ENCODE data around the gene SOHLH1.
"Not testable (repeated sequence)": the region's sequence is repeated elsewhere in the genome, so short reads cannot be mapped to it uniquely, and the experiment has no call there.

Gene SOHLH1

GRCh38 chr9:135676891-135677290 is 22.4 kb downstream of the SOHLH1 start:
- DNase-seq: no peak

- DNase-seq: no peak
These were observed 24.3 kb downstream of the SOHLH1 start for GRCh38 chr9:135674977-135675376.

GRCh38 chr9:135673941-135674340 is 25.3 kb downstream of the SOHLH1 start:
- no peak for DNase-seq

DNA sequence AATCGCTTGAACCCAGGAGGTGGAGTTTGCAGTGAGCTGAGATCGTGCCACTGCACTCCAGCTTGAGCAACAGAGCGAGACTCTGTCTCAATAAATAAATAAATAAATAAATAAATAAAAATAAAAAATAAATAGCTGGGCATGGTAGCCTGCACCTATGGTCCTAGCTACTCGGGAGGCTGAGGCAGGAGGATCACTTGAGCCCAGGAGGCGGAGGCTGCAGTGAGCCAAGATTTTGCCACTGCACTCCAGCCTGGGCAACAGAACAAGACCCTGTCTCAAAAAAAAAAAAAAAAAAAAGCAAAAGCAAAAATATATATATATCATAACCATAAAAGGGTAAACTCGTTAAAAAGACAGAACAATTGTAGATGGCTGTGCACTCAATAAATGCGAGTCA is 26.5 kb downstream of the SOHLH1 start:
- DNase-seq: not testable (repeated sequence)

DNA sequence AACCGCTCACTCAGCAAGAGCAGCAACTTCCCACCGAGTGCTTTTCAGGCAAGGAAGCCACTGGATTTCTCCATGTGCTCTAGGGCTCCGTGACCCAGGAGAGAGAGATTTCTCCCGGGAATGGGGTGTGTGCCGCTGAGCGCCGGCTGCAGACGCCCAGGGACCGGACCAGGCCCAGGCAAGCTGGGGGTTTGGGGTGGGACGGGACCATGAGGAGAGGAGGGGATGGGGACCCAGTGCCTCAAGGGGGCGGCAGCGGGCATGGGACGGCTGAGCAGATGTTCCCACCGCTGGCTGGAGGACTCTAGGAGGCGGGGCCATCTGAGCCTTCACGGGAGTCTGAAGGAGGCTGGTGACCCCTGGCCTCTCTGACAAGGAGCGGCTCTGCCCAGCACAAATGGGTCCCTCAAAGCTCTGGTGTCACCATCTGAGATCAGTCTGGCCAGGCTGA is 27.7 kb downstream of the SOHLH1 start:
- DNase-seq: no peak

GRCh38 chr9:135670721-135671590 is 28.3 kb downstream of the SOHLH1 start:
- no peak for DNase-seq

DNA sequence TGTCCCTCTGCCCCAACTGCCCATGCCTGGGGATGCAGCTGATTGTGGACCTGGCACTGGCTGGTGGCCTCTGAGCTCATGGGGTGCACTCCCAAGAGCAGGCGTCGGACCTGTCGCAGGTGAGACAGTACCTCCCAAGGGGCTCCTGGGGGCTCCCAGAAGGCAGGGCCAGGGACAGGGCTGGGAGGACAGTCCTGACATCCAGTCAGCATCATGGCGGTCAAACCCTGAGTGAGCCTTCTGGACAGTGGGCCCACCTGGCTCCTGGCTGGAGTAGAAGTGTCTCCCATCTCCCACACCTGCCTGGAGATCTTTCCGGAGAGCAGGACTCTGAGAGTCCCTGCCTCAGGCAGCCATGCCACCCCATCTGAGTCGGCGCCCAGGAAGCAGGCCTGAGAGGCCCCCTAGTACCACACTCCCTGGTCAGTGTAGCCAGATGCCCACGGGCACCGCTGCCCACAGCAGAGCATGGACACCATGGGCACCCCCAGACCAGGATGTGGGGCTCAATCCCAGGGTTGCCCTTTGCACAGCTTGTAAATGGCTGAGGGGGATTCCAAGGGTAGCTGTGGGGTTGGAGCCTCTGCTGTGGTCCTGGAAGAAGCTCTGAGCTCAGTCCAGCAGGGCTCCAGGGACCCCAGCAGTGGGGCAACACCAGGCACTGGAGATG is 29.5 kb downstream of the SOHLH1 start:
- no peak for DNase-seq

GRCh38 chr9:135669018-135669417 is 30.3 kb downstream of the SOHLH1 start:
- not testable (repeated sequence) for DNase-seq

DNA sequence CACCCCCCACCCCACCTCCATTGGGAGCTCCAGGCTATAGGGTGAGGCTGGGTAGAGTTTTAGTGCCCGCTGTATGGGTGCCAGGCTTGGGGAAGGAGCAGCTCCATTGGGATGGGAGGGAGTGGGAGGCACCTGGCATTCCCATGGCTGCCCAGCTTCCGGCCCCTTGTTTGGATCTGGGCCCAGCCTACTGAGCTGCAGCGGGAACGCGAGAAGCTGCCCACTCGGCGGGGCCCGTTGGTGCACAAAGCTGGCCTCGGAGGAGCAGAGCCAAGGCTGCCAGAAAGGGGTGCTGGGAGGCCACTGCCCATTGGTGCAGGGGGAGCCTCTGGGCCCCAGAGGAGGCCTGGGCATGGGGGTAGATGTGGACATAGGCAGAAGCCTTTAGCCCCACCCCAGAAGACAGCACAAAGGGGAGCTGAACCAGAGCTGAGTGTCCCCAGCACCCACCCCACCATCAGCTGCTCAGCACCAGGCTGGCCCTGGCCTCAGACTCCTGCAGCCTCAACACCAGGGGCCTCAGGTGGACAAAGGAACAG is 31.7 kb downstream of the SOHLH1 start:
- no peak for DNase-seq

- DNase-seq: no peak
These were observed 32.5 kb downstream of the SOHLH1 start for GRCh38 chr9:135666534-135667462.

DNA sequence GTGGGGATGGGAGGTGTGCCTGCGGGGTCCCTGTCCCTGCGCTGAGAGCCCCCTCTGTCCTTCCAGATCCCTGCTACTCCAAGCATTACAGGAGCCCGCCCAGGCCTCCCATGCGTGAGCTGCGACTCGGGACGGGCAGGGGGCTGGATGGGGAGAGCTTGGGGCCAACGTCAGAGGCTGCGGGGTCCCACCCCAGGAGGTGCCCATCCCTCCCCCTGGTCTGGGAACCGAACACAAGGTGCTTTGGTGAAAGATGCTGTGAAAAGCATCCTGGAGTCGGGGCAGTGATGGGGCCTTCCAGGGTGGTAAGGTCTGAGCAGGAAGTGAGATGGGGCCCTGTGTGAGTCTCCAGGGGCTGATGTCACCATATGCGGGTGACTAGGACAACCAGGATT is 33.5 kb downstream of the SOHLH1 start:
- no peak for DNase-seq

- no peak for DNase-seq
These were observed 34.2 kb downstream of the SOHLH1 start for GRCh38 chr9:135664801-135665794.

DNA sequence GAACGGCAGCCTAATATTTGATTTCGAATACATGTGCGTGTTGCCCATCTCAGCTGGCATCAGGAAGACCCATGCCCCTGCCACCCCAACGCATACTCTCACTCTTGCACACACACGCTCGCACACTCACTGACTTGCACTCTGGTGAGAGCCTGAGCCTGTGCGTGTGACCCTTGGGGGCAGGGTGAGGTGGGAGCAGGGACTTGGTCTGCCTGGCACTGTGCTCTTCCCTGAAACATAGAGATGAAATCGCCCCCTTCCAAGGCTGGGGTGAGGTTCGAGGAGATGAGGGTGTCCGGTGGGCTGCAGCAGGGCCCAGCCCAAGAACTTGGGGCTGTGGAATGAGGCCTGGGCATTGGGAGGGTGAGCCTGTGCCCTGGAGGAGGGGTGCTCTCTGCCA is 35.0 kb downstream of the SOHLH1 start:
- no peak for DNase-seq

DNA sequence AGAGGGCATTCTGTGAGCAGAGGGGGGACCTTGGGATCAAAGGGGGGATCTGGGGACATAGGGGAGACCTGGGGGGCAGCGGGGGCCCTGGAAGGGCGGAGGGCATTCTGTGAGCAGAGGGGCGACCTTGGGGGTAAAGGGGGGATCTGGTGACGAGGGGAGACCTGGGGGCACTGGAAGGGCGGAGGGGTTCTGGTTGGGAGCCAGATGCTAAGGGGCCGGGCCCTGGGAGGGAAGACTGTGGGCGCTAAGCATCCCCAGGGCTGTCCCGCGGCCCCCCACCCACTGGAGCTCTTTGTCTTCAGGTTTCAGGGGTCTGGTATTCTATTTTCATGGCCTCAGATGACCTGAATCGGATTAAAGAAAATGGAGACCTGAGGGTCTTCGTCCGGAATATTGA is 35.4 kb downstream of the SOHLH1 start:
- DNase-seq: no peak

- DNase-seq: no peak
These were observed 35.9 kb downstream of the SOHLH1 start for GRCh38 chr9:135663451-135663770.

- DNase-seq: no peak
These were observed 36.4 kb downstream of the SOHLH1 start, which contains the start of gene LCN9 for GRCh38 chr9:135662758-135663450. Gene LCN9 (plus strand): TSS chr9:135663309. CDS start chr9:135663322, 13 bp downstream.

DNA sequence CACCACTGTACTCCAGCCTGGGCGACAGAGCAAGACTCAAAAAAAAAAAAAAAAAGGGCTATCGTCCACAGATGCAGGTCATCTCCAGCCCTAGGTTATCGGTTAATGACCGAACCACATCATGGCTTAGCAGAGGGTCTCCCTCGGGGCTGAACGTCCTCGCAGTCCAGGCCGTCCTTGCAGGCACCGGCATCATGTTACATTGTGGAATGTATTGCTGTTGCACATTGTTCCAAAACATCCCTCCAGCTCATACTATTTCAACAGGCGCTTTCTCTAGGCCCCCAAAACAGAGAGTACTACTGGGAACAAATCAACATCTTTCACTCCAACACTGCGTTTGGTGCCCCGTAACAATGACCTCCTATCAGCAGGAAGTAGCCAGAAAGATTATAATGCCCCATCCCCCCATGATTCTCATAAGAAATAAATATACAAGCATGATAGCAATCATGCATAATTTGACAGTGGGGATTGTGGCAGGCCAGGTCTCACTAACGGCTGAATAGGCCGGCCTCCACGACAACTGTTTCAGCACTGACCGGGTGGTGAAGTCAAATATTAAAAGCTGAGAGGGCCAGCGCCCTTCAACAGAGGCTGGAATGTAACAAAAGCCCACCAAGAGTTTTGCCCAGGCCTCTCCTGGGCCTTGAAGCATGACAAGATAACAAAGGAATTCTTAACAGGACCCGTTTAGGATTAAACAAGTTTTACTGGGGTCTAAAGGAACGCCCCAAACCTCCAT is 37.3 kb downstream of the SOHLH1 start:
- DNase-seq: no peak

DNA sequence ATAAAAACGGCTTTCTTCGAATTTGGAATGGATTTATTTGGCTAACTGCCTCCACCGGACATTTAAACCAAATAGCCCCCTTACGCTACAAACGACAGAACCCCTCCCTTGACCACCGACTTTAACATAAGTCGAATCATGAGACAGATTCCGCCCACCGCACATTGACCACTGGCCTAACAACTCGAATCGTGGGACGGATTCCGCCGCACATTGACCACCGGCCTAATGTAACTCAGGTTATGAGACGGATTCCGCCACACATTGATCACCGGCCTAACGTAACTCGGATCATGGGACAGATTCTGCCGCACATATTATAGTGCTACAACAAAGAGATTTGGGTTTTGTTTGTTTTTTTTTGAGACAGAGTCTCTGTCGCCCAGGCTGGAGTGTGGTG is 38.9 kb downstream of the SOHLH1 start:
- no peak for DNase-seq

DNA sequence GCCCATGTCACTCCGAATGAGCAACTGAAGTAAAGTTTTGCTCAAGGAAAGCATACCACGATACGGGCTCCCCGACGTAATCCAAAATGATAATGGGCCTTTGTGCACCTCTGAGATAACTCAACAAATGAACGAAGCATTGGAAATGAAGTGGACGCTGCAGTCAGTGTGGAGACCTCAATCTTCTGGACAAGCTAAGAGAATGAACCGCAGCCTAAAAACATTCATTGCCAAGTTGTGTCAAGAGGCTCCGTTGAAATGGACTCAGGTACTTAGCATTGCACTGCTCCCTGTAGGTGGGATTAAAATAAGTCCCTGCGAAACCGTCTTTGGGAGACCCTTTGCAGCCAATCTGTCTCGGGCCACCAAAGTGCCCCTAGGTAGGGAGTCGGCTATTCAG is 40.0 kb downstream of the SOHLH1 start:
- DNase-seq: no peak

- DNase-seq: no peak
These were observed 41.9 kb downstream of the SOHLH1 start for GRCh38 chr9:135657416-135657815.
